K562 (cell line): ENCODE data around the gene TIMM17B. TPM values are rescaled to one million over a fixed set of nuclear protein-coding genes. Genes with fewer than 3 reads are reported as not detected.
A peak's percentile ranks its signal among the peaks of the same experiment; 100 is the strongest.

Source experiments
- ATAC-seq: fragments of 200-7000 bp; cut with Tn5 transposase; 3 replicates; pipeline ENCODE4 v1.9.1; 2020; ENCODE audit warnings: moderate library complexity
- BruUV-seq: library from RNA; stranded (reverse); fragments of 400-500 nt; replicated peaks from 2 replicates; lab custom pipeline; 2021; lab: Mats Ljungman, UMichigan
- CTCF ChIA-PET: fragments of 300-600 bp; formaldehyde crosslinking; extraction: SDS; loops from one replicate; lab custom pipeline; 2021; ENCODE audit warnings: low intra/inter-chr PET ratio; lab: Yijun Ruan, JAX
- POLR2A ChIA-PET: fragments of 300-600, 350-650 bp; sonication (Branson Sonifier 250); formaldehyde crosslinking; extraction: SDS; loops from one replicate; lab custom pipeline; 2021; ENCODE audit warnings: antibody characterized with exemption, inconsistent platforms; lab: Yijun Ruan, JAX
- DNase-seq, 4 experiments: peaks; one replicate each; pipeline versions ENCODE4 v3.0.0 to v3.0.0-alpha.2; 2011 to 2018; ENCODE audit warnings: low spot score in 3 of 4, mixed read lengths in 3 of 4; ENCODE audit errors: extremely low read depth in 1 of 4
- FAIRE-seq: peaks from 2 replicates; lab custom pipeline; 2011; peaks lifted over from hg19 to GRCh38; lab: Jason Lieb, UNC
- H2AFZ ChIP-seq: 2 replicates; pipeline ENCODE4 v1.6.0; 2011; ENCODE audit warnings: low read depth, low read length, control low read depth, inconsistent platforms
- H3K27ac ChIP-seq: fragments of 200-600 bp; 3 replicates; pipeline ENCODE4 v1.8.0; 2011; ENCODE audit warnings: low read depth, mild to moderate bottlenecking, control low read depth, inconsistent platforms, low read length, moderate library complexity, mixed read lengths; ENCODE audit errors: extremely low read depth
- H3K27me3 ChIP-seq, 2 experiments: fragments of 300-600 bp in 1 of 2; 2 replicates in 1 of 2; 3 replicates in 1 of 2; pipeline versions ENCODE4 v1.6.0 to v1.8.0; 2011; ENCODE audit warnings: inconsistent platforms in 2 of 2, low read length in 2 of 2, mild to moderate bottlenecking in 1 of 2, mixed read lengths in 1 of 2, moderate library complexity in 1 of 2; ENCODE audit not compliant: control insufficient read depth in 2 of 2, insufficient read depth in 2 of 2
- H3K36me3 ChIP-seq: fragments of 300-600 bp; 3 replicates; pipeline ENCODE4 v1.8.0; 2011; ENCODE audit warnings: mild to moderate bottlenecking, low read length, inconsistent platforms; ENCODE audit not compliant: control insufficient read depth, insufficient read depth
- H3K4me1 ChIP-seq, 2 experiments: fragments of 200-600 bp in 1 of 2; replicated peaks in 1 of 2; 2 replicates in 1 of 2; 3 replicates in 1 of 2; pipeline versions ENCODE4 v1.5.1 to v1.8.0; 2011; ENCODE audit warnings: inconsistent platforms in 2 of 2, low read length in 2 of 2, mild to moderate bottlenecking in 1 of 2, mixed read lengths in 1 of 2, moderate library complexity in 1 of 2; ENCODE audit not compliant: control insufficient read depth in 2 of 2, insufficient read depth in 2 of 2
- H3K4me2 ChIP-seq: 2 replicates; pipeline ENCODE4 v1.6.1; 2011; ENCODE audit warnings: low read length, control low read depth, inconsistent platforms, mixed read lengths; ENCODE audit not compliant: insufficient read depth
- H3K4me3 ChIP-seq: fragments of 200-600 bp; sonication (generic), shearing (Covaris generic); 2 replicates; pipeline ENCODE4 v1.5.1; 2016; ENCODE audit warnings: control low read depth, inconsistent platforms
- H3K79me2 ChIP-seq: fragments of 200-600 bp; 3 replicates; pipeline ENCODE4 v1.8.0; 2011; ENCODE audit warnings: low read length, inconsistent platforms; ENCODE audit not compliant: control insufficient read depth, insufficient read depth
- H3K9ac ChIP-seq, 2 experiments: 2 replicates each; pipeline versions ENCODE4 v1.6.0 to v1.6.1; 2011; ENCODE audit warnings: low read depth in 2 of 2, low read length in 2 of 2, control low read depth in 1 of 2, inconsistent platforms in 1 of 2, mild to moderate bottlenecking in 1 of 2, mixed read lengths in 1 of 2; ENCODE audit not compliant: insufficient read depth in 1 of 2
- H3K9me1 ChIP-seq: one replicate; pipeline ENCODE4 v1.6.0; 2011; ENCODE audit warnings: inconsistent platforms, mild to moderate bottlenecking, low read length, moderate library complexity; ENCODE audit not compliant: control insufficient read depth, insufficient read depth
- H3K9me3 ChIP-seq: replicated peaks from 2 replicates; pipeline ENCODE4 v1.5.1; 2011; ENCODE audit warnings: low read depth, low read length, inconsistent platforms; ENCODE audit not compliant: control insufficient read depth, insufficient read depth
- H4K20me1 ChIP-seq: replicated peaks from 2 replicates; pipeline ENCODE4 v1.6.1; 2011; ENCODE audit warnings: low read length, inconsistent platforms, mixed read lengths; ENCODE audit not compliant: control insufficient read depth, insufficient read depth
- FOXA3 ChIP-seq, 2 experiments: fragments of 450-650 bp in 1 of 2; sonication (generic) in 1 of 2; formaldehyde crosslinking; IDR thresholded peaks in 1 of 2; conservative IDR thresholded peaks in 1 of 2; 2 replicates each; pipeline versions ENCODE4 v1.4.0 to v1.8.0; 2020 to 2022; ENCODE audit warnings: mild to moderate bottlenecking in 2 of 2, missing genetic modification reagents in 1 of 2
- POLR2AphosphoS2 ChIP-seq: IDR thresholded peaks from 2 replicates; pipeline ENCODE4 v1.6.1; 2012; ENCODE audit warnings: low read length, improper control_type of control experiment
- RBFOX2 ChIP-seq: fragments of 200-400 bp; formaldehyde crosslinking; IDR thresholded peaks from 2 replicates; pipeline ENCODE4 v1.6.1; 2017; ENCODE audit warnings: low read depth, mild to moderate bottlenecking, low read length, moderate library complexity
- ZNF140 ChIP-seq: fragments of 250-450 bp; sonication (Bioruptor Pico); IDR thresholded peaks from 2 replicates; pipeline ENCODE4 v1.8.0; 2021; ENCODE audit warnings: moderate library complexity, mild to moderate bottlenecking, inconsistent platforms
- WGBS: fragments of 100-300 bp; shearing (Covaris generic); methylation state at CpG from one replicate; pipeline ENCODE4 v1.1.6; 2016; ENCODE audit warnings: low coverage, mixed read lengths; ENCODE audit not compliant: insufficient coverage; ENCODE audit errors: missing lambda C conversion rate; 5-methylcytosine and 5-hydroxymethylcytosine counted together
- in situ Hi-C: fragments of 300-500 bp; cut with MboI; formaldehyde crosslinking; loops from 4 replicates; pipeline ENCODE4 v1.15.0; 2018; ENCODE audit warnings: inconsistent platforms, mixed read lengths
- intact Hi-C: fragments of 100-400 bp; cut with micrococcal nuclease; formaldehyde crosslinking; loops from 2 replicates; pipeline ENCODE4 v1.14.2; 2022
- polyA plus RNA-seq, 8 experiments: library from polyadenylated mRNA; depleted of rRNA in 4 of 8; stranded (reverse) in 5 of 8; unstranded in 3 of 8; fragments of >200 nt; fragmentation: Nextera tagmentation in 2 of 8; fragmentation: Illumina TruSeq in 1 of 8; extraction: Ambion mirVana in 2 of 8; extraction: Trizol in 1 of 8; gene quantifications; 2 replicates each; pipeline versions ENCODE4 v1.2.1 to v1.2.3, GENCODE V29; 2011 to 2014; ENCODE audit warnings: inconsistent platforms in 1 of 8, missing spikeins in 1 of 8
- total RNA-seq, 7 experiments: library from RNA; depleted of rRNA in 6 of 7; stranded (reverse); fragments of >200 nt in 6 of 7; fragmentation: Illumina TruSeq in 2 of 7; extraction: Trizol in 2 of 7; gene quantifications; 2 replicates each; pipeline versions ENCODE4 v1.2.1 to v1.2.3, GENCODE V29; 2011 to 2021; ENCODE audit warnings: low replicate concordance in 1 of 7

Gene TIMM17B
- total and polyA plus RNA-seq, 9 of the 15 experiments (the other 6 are each of a cell fraction or from before 2014, with no cell fraction given): 9.9 to 184 (median 115) TPM

GRCh38 chrX:48904626-48905025, 7.1 kb upstream of the TIMM17B start:
- intact Hi-C loops: no loop called here
- H3K27me3 ChIP-seq: no peaks in the 10 kb centered on the region
- no peaks in the 10 kb centered on the region for H3K9me1 ChIP-seq
- FAIRE-seq (no peak), ATAC-seq (no peak), DNase-seq (no peak)
- WGBS: 89% methylated on average over 7 of the region's 14 CpGs
- BruUV-seq: no TSS peak
- H3K4me2 ChIP-seq: no peak overlapping the region
- H4K20me1 ChIP-seq: no peaks in the 10 kb centered on the region; the same call in 1 of the 2 replicates
- H3K4me1 ChIP-seq: peaks cover 1 to 13% of the 10 kb centered on the region in 2 experiments; a peak in 2 of 5 replicates
- H3K27ac ChIP-seq: no peak overlapping the region
- H3K4me3 ChIP-seq: no peak overlapping the region
- no peak overlapping the region for H2AFZ ChIP-seq
- ChIA-PET CTCF (no interaction called here), POLR2A (interaction anchor here (1.2 kb wide), 1 partner anchor 13 kb away, joined by 6 read pairs; no protein-coding TSS in a partner anchor)
- H3K9me3 ChIP-seq: no peaks in the 10 kb centered on the region
- in situ Hi-C loops: no loop called here
- peaks cover 13% of the 10 kb centered on the region for H3K79me2 ChIP-seq
- H3K36me3 ChIP-seq: peaks cover 76% of the 10 kb centered on the region
- peak overlapping the region in 1 of 2 experiments; percentile 52; a peak in 1 of 4 replicates for H3K9ac ChIP-seq
- no peak for TF ChIP-seq ZNF140
- 0 out of 2 replicates have a peak, but pooled peaks have one; percentile 17 for TF ChIP-seq RBFOX2

GRCh38 chrX:48904180-48904579, 6.6 kb upstream of the TIMM17B start:
- TF ChIP-seq FOXA3 (CRISPR knock-in tag; conservative IDR thresholded peaks at IDR 0.05 in 1 of 2, IDR thresholded peaks at IDR 0.05 in 1 of 2) (no peak), POLR2AphosphoS2 (0 out of 2 replicates have a peak, but pooled peaks have one; percentile 41)
- H3K27ac ChIP-seq: no peak overlapping the region
- no peaks in the 10 kb centered on the region for H3K9me3 ChIP-seq
- peaks cover 15% of the 10 kb centered on the region for H3K79me2 ChIP-seq
- H3K27me3 ChIP-seq: no peaks in the 10 kb centered on the region
- H3K4me3 ChIP-seq: no peak overlapping the region
- CTCF ChIA-PET: no interaction called here
- intact Hi-C loops (no loop called here), in situ Hi-C loops (no loop called here)
- H3K9ac ChIP-seq: no peak overlapping the region; a peak in 1 of 4 replicates
- H3K4me2 ChIP-seq: no peak overlapping the region
- POLR2A ChIA-PET: interaction anchor here (0.7 to 1.4 kb wide), 2 partner anchors 13 to 149 kb away, joined by 3 to 5 read pairs; no protein-coding TSS in a partner anchor
- BruUV-seq: no TSS peak
- FAIRE-seq: no peak
- H4K20me1 ChIP-seq: no peaks in the 10 kb centered on the region; the same call in 1 of the 2 replicates
- DNase-seq: no peak
- peak; percentile 22 for ATAC-seq
- 81% methylated on average over 5 of the region's 8 CpGs for WGBS
- no peak overlapping the region for H2AFZ ChIP-seq
- H3K9me1 ChIP-seq: no peaks in the 10 kb centered on the region
- H3K36me3 ChIP-seq: peaks cover 76% of the 10 kb centered on the region
- peaks cover 6 to 15% of the 10 kb centered on the region in 2 experiments; a peak in 2 of 5 replicates for H3K4me1 ChIP-seq
